ENCODE data around the gene GAS2L2.

GAS2L2 gene

DNA sequence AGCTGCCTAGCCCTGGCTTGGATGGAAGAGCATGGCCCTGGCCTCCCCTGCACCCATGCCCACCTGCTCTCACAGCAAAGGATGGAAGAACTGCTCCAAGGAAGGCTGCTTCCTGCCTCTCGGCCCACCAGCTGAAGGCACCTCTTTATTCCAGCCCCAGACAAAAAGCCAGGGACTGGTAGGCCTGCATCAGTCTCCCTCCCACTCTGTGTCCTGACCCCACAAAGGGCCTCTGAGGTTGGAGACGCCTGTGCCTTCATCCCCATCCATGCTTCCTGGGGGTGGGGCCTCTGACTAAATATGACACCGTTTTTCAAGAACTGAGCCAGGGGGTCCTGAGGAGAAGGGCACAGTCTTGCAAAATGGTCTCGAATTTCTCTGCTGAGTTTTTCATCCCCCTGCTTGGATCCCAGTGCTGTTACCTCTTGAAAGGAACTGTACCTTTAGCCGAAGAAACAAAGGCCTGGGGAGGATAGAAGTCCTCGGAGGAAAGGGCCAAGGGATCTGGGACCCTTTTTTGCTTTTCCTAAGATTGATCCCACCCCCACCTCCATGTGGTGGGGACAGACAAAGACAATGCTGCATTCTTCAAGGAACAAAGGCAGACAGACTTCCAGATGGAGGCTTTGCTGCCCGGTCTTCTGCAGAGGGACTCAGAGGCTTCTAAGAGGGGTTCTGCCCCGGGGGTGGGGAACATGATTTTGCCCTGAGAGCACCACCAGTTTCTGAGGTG, 12.9 kb upstream of the GAS2L2 start:
- TF ChIP-seq CTCF (IDR thresholded peaks at IDR 0.05; ENCODE audit: control insufficient read depth, extremely low read depth, insufficient read depth), result no peak
- no peak overlapping the region for H3K4me3 ChIP-seq (ENCODE audit: low read depth, low read length)
- no peak for DNase-seq (ENCODE audit: low read depth)

DNA sequence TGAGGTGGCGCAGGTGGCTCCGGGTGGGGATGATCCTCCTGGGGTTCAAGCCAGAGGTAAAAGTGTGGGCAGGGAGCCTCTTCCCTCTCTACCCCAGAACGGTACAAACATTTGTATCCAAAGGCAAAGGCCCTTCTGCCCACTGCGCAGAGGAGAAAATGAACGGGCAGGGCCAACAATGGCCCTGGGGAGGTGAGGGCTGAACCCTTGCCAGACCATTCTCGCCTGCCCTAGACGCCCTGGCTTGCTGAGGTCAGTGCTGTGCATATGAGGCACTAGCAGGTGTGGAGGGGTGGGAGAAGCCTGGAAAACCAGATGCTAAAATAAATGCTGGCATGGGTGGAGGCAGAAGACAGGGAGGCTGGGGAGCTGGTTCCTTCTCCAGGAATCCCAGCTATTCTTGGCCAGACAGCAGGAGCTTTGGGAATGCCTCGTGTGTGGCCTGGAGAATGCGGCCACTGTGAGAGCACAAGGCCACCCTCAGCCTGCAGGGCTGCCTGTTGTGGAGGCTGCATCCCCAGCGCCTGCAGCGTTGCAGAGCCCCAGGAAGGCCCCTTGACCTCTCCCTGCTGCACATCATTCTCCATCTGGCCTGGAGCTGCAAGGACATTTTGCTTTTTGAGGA, 12.2 kb upstream of the GAS2L2 start:
- no peak for TF ChIP-seq CTCF (IDR thresholded peaks at IDR 0.05; ENCODE audit: control insufficient read depth, extremely low read depth, insufficient read depth)
- H3K4me3 ChIP-seq (ENCODE audit: low read depth, low read length), result no peak overlapping the region
- no peak for DNase-seq (ENCODE audit: low read depth)

GRCh38 chr17:35764123-35764991, 11.3 kb upstream of the GAS2L2 start:
- peak; percentile 56 for DNase-seq (ENCODE audit: low read depth)
- TF ChIP-seq CTCF (IDR thresholded peaks at IDR 0.05; ENCODE audit: control insufficient read depth, extremely low read depth, insufficient read depth), result peak; percentile 99
- peak overlapping the region; percentile 34 for H3K4me3 ChIP-seq (ENCODE audit: low read depth, low read length)

- TF ChIP-seq CTCF (IDR thresholded peaks at IDR 0.05; ENCODE audit: control insufficient read depth, extremely low read depth, insufficient read depth), result no peak
- H3K4me3 ChIP-seq (ENCODE audit: low read depth, low read length), result peak overlapping the region; percentile 34; the same call in 1 of the 2 replicates
- no peak for DNase-seq (ENCODE audit: low read depth)
These were observed 10.7 kb upstream of the GAS2L2 start for GRCh38 chr17:35763767-35764122.

GRCh38 chr17:35761601-35762000, 8.6 kb upstream of the GAS2L2 start:
- no peak overlapping the region for H3K4me3 ChIP-seq (ENCODE audit: low read depth, low read length)
- no peak for TF ChIP-seq CTCF (IDR thresholded peaks at IDR 0.05; ENCODE audit: control insufficient read depth, extremely low read depth, insufficient read depth)
- DNase-seq (ENCODE audit: low read depth), result no peak

- no peak for TF ChIP-seq CTCF (IDR thresholded peaks at IDR 0.05; ENCODE audit: control insufficient read depth, extremely low read depth, insufficient read depth)
These were observed 7.5 kb upstream of the GAS2L2 start, which contains the start of gene C17orf50 for GRCh38 chr17:35760587-35760986. TSS of gene C17orf50 (plus strand) at chr17:35760887. CDS start at chr17:35760942, 55 bp downstream.

More at GRCh38 chr17:35760587-35760986, 7.5 kb upstream of the GAS2L2 start, which contains the start of gene C17orf50:
- H3K4me3 ChIP-seq (ENCODE audit: low read depth, low read length), result no peak within 1 kb of the TSS
- DNase-seq (ENCODE audit: low read depth), result no peak
